Islet of Langerhans (tissue), 1 donor: ENCODE data around the gene TPSAB1.
"Not testable (repeated sequence)": the region's sequence is repeated elsewhere in the genome, so short reads cannot be mapped to it uniquely, and the experiment has no call there.

ENCODE experiments used
- FAIRE-seq: peaks from one replicate; lab custom pipeline; 2011; peaks lifted over from hg19 to GRCh38; lab: Jason Lieb, UNC

TPSAB1 gene

DNA sequence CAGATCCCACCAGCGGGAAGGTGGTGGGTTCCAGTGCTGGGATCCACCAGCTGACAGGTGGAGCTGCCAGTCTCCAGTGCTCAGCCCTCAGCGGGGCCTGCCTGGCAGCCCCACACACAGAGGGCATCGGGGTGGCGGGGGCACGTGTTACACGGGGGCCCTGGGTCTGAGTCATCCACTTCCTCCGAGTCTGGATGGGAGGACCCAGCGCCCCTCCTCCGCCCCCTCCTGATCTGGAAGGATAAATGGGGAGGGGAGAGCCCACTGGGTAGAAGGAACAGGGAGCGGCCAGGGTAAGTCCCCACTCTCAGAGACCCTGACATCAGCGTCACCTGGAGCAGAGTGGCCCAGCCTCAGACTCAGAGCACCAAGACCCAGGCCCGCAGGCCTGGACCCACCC lies at the start of gene TPSAB1:
TPSAB1 (plus strand) TSS at position 270 of the 400 bp plus-strand sequence. CDS start 234 bp downstream, outside the sequence.
- FAIRE-seq = not testable (repeated sequence)

DNA sequence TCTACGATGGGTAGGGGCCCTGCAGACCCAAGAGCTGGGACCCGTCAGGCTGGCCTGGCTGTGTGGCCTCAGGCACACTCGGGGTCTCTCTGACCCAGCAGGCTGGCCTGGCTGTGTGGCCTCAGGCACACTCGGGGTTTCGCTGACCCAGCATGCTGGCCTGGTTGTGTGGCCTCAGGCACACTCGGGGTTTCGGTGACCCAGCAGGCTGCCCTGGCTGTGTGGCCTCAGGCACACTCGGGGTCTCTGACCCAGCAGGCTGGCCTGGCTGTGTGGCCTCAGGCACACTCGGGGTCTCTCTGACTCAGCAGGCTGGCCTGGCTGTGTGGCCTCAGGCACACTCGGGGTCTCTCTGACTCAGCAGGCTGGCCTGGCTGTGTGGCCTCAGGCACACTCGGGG lies 49.7 kb upstream of the TPSAB1 start:
- FAIRE-seq = not testable (repeated sequence)

DNA sequence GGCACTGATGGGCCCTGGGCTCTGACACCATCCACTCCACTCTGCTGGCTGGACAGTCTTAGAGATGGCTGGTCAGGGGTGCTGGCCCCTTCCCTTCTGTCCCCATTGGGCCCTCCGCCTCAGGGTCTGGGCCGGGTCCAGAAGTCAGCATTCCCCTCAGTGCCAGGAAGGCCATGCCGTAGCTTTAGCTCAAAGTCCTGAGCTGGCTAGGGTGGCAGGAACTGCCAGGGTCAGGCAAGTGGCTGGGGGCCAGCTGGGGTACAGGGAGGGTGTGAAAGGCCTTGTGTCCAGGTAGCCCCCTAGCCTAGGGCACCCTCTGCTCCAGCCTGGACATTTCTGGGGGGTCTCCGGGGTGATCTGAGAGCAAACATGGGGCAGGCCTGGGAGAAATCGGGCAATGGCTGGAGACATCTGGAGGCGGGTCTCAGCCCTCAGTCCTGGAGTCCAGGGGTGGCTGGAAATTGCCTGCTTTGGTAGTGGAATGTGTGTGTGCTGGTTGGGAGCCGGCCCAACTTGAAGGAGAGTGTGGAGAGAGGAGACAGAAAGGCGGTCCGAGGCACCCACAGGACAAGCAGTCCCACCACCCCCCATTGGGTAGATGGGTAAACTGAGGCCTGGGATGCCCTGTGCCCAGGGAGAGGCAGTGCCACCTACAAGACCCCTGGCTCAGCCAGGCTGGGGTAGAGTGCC lies 48.0 kb upstream of the TPSAB1 start:
- no peak for FAIRE-seq

- FAIRE-seq = no peak
Observed at GRCh38 chr16:1193143-1193824, 47.2 kb upstream of the TPSAB1 start.

DNA sequence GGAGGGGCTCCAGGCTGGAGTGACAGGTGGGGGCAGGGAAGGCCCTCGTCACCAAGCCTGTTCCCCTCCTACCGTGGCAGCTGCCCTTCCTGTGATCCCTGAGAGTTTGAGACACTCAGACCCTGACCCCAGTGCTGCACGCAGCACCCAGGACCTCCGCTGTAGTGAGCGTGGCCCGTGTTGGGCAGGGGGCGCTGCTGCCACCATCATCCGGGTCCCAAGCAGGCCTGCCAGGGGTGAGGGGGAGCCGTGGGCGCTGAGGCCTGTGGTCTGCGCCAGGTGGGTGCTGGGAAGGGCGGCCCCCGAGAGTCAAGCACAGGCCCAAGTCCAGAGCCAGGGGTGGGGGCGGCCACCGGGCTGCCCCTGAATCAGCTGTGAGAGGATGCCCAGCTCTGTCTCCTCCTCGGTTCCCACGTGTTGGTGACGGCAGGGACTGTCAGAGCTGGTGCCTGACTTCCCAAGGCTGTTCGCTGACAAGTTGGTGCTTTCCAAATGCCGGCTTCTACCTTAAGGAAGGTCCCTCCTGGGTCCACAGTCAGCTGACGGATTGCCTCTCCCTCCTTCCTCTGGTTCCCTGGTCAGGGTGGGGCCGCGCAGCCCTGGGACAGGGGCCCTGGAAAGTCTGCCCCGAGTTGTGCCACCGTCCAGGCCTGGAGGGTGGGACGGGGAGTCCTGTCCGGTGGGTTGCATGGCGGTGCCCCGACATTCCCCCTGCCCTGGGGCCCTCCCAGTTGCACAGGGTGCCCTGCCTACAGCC lies 46.5 kb upstream of the TPSAB1 start:
- no peak for FAIRE-seq

- no peak for FAIRE-seq
Observed at GRCh38 chr16:1194665-1195392, 45.7 kb upstream of the TPSAB1 start.

GRCh38 chr16:1195393-1195666 lies 45.2 kb upstream of the TPSAB1 start:
- FAIRE-seq = no peak

- FAIRE-seq = no peak
Observed at GRCh38 chr16:1196494-1196893, 44.0 kb upstream of the TPSAB1 start.

DNA sequence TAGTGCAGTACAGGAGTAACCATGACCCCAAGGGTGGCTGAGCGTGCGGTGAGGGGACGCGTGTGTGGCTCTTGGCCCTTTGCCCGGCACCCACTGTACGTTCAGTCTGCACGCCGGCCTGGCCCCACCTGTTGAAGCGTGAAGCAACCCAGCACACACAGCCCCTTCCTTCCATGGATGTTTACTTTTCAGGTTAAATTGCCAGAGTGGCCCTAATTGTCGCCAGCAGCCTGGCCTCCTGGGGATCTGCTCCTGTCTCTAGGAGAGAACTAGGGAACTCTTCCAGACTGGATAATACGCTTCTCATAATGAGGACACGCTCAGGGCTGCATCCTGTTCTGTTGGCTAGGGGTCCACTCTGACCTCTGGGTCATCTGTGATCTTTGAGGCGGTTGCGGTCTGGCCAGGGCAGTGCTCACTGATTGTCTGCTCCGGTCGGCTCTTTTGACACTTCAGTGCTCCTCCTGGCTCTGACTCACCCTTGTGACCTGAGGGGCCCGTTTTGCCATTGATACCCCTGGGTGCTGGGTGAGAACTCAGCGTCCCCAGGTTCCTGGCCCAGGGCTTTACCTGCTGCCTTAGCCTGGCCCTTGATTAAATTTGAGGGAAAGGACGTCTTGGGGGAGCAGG lies 43.2 kb upstream of the TPSAB1 start:
- peak; percentile 90 for FAIRE-seq

- FAIRE-seq = no peak
Observed at GRCh38 chr16:1198194-1198593, 42.3 kb upstream of the TPSAB1 start.

DNA sequence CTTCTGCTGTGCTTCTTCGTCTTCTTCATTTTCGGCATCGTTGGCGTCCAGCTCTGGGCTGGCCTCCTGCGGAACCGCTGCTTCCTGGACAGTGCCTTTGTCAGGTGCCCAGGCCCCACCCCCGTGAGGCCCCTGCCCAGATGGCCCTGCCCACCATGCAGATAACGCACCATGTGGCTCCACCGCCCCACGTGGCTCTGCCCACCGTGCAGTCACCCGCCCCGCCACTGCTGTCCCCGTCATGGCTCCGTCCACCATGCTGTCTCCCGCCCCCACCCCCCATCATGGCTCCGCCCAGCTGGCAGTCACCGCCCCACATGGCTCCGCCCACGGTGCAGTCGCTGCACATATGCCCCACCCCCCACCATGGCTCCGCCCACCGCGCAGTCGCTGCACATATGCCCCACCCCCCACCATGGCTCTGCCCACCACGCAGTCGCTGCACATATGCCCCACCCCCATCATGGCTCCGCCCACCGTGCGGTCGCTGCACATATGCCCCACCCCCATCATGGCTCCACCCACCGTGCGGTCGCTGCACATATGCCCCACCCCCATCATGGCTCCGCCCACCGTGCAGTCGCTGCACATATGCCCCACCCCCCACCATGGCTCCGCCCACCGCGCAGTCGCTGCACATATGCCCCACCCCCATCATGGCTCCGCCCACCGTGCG lies 41.7 kb upstream of the TPSAB1 start:
- not testable (repeated sequence) for FAIRE-seq

DNA sequence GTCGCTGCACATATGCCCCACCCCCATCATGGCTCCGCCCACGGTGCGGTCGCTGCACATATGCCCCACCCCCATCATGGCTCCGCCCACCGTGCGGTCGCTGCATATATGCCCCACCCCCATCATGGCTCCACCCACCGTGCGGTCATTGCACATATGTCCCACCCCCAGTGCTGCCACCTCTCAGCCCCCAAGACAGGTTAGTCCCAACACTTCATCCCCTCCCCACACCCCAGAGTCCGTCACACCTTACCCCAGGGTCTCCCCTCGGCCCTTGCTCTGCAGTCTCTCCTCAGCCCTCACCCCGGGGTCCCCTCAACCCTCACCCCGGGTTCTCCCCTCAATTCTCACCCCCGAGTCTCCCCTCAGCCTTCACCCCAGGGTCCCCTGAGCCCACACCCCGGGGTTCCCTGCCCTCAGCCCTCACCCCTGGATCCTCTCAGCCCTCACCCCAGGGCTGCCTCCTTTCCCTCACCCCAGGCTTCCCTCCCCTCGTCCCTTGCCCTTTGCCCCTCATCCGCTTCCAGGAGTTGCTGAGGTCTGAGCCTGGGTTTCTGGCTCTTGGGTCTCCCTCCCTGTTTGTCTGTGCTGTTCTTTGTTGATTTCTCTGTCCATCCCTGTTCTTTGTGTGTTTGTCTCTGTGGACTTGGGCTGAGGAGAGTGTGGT lies 41.0 kb upstream of the TPSAB1 start:
- FAIRE-seq = no peak

GRCh38 chr16:1200014-1200627 lies 40.4 kb upstream of the TPSAB1 start:
- FAIRE-seq = no peak

- FAIRE-seq = no peak
Observed at GRCh38 chr16:1201444-1201843, 39.1 kb upstream of the TPSAB1 start.

GRCh38 chr16:1202274-1202673 lies 38.2 kb upstream of the TPSAB1 start:
- no peak for FAIRE-seq

GRCh38 chr16:1204933-1205332 lies 35.6 kb upstream of the TPSAB1 start:
- no peak for FAIRE-seq

DNA sequence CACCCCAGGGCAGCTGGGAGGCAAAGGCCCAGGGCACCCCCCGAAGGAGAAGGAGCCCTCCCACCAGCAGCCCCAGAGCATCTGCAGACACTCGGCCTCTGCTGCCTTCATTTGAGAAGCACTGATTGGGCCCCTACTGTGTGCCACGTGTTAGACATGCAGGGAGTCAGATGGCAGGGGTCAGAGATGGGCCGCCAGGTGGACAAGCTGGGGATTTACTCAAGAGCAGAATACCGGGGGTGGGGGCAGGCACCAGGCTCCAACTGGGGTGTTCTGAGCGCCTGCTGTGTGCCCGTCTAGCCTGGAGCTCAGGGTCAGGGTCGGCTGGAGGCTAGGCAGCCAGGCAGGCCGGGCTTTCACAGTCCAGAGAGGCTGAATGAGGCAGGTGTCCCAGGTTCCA lies 34.2 kb upstream of the TPSAB1 start:
- no peak for FAIRE-seq

DNA sequence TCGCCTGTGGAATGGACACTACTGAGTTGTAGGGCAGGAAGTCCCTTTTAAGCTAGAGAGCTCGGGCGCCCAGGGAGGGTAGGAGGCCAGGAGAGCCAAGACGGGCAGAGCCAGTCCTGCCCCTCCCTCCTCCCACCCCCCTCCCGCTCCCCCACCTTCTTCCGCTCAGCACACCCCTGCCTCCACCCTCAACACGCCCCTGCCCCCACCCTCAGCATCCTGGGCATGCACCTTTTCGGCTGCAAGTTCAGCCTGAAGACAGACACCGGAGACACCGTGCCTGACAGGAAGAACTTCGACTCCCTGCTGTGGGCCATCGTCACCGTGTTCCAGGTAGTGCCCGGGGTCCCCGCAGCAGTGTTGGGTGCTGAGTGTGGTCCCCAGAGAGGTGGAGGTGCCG lies 33.7 kb upstream of the TPSAB1 start:
- no peak for FAIRE-seq

DNA sequence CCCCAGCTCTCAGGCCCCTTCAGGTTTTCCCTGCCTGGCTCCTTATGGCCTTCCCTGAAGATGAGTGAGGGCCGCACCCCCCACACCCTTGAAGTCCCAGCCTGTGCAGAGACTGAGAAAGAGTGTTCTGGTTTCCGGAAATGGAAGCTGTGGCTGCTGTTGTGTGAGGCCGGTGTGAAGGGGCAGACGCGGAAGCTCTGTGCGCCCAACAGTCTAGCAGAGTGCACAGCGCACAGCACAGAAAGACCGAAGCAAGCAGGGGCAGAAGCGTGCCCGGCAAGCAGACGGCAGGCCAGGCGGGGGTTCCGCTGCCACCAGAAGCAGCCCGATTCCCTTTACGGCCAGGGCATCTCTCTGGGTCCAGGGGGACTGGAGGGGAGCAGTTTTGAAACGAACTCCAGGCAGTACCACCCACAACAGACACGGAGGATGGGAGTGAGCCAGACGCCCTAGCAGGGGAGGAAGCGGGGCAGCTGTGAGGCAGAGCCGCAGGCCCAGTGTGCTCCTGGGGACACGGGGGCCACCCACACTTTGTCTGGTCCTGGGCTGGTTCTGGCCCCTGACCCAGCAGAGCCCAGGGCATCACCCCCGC lies 32.2 kb upstream of the TPSAB1 start:
- no peak for FAIRE-seq

DNA sequence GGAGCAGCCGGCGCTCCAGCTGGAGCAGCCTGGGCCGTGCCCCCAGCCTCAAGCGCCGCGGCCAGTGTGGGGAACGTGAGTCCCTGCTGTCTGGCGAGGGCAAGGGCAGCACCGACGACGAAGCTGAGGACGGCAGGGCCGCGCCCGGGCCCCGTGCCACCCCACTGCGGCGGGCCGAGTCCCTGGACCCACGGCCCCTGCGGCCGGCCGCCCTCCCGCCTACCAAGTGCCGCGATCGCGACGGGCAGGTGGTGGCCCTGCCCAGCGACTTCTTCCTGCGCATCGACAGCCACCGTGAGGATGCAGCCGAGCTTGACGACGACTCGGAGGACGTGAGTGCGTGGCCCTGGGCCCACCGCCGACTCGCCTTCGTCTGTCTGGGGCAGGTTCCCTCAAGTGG lies 31.4 kb upstream of the TPSAB1 start:
- no peak for FAIRE-seq
